Neural progenitor cell (in vitro differentiated cells): Measurements from ENCODE around the gene CREB5. TPM values are rescaled to one million over a fixed set of nuclear protein-coding genes. Genes with fewer than 3 reads are reported as not detected.
"Not testable (repeated sequence)": the region's sequence is repeated elsewhere in the genome, so short reads cannot be mapped to it uniquely, and the experiment has no call there.

Experiments
- DNase-seq: peaks from one replicate; pipeline ENCODE4 v3.0.0-alpha.2; 2016; ENCODE audit warnings: low spot score
- H2AFZ ChIP-seq: fragments of 200-600 bp; sonication (generic); replicated peaks from 2 replicates; pipeline ENCODE4 v1.6.1; 2016; ENCODE audit warnings: antibody characterized with exemption
- H3F3A ChIP-seq: fragments of 200-600 bp; sonication (generic); 2 replicates; pipeline ENCODE4 v1.6.1; 2016; ENCODE audit warnings: antibody characterized with exemption, low read depth
- H3K27ac ChIP-seq: fragments of 200-600 bp; sonication (generic); 2 replicates; pipeline ENCODE4 v1.5.1; 2016; ENCODE audit warnings: mild to moderate bottlenecking
- H3K27me3 ChIP-seq: fragments of 200-600 bp; sonication (generic); 2 replicates; pipeline ENCODE4 v1.6.1; 2016; ENCODE audit warnings: mild to moderate bottlenecking, moderate library complexity
- H3K36me3 ChIP-seq: fragments of 200-600 bp; sonication (generic); 2 replicates; pipeline ENCODE4 v1.5.1; 2016
- H3K4me1 ChIP-seq: fragments of 200-600 bp; sonication (generic); 2 replicates; pipeline ENCODE4 v1.6.1; 2016; ENCODE audit warnings: mixed run types
- H3K4me2 ChIP-seq: fragments of 200-600 bp; sonication (generic); 2 replicates; pipeline ENCODE4 v1.6.1; 2016
- H3K4me3 ChIP-seq: fragments of 200-600 bp; sonication (generic); 2 replicates; pipeline ENCODE4 v1.5.1; 2016
- H3K79me2 ChIP-seq: fragments of 200-600 bp; sonication (generic); 2 replicates; pipeline ENCODE4 v1.6.1; 2016; ENCODE audit warnings: low read depth
- H3K9ac ChIP-seq: fragments of 200-600 bp; sonication (generic); 2 replicates; pipeline ENCODE4 v1.6.1; 2016
- H3K9me3 ChIP-seq: fragments of 200-600 bp; sonication (generic); 2 replicates; pipeline ENCODE4 v1.5.1; 2016; ENCODE audit warnings: low read depth
- H4K20me1 ChIP-seq: fragments of 200-600 bp; sonication (generic); 2 replicates; pipeline ENCODE4 v1.6.1; 2016; ENCODE audit warnings: low read depth
- H3K27ac Mint-ChIP-seq: 3 replicates; pipeline ENCODE4 v1.8.0; 2021; ENCODE audit warnings: mixed read lengths
- H3K27me3 Mint-ChIP-seq: 2 replicates; pipeline ENCODE4 v1.8.0; 2022; ENCODE audit warnings: low read depth, mild to moderate bottlenecking, inconsistent platforms, moderate library complexity, mixed read lengths; ENCODE audit not compliant: insufficient read depth
- H3K36me3 Mint-ChIP-seq: 3 replicates; pipeline ENCODE4 v1.8.0; 2021; ENCODE audit warnings: mixed read lengths
- H3K4me1 Mint-ChIP-seq: 3 replicates; pipeline ENCODE4 v1.8.0; 2021; ENCODE audit warnings: mixed read lengths
- H3K4me3 Mint-ChIP-seq: 3 replicates; pipeline ENCODE4 v1.8.0; 2021; ENCODE audit warnings: mild to moderate bottlenecking, moderate library complexity, mixed read lengths
- H3K9me3 Mint-ChIP-seq: 3 replicates; pipeline ENCODE4 v1.8.0; 2020; ENCODE audit warnings: mixed read lengths
- EZH2 ChIP-seq: fragments of 200-600 bp; sonication (generic); IDR thresholded peaks from 2 replicates; pipeline ENCODE4 v1.6.1; 2017; ENCODE audit warnings: antibody characterized with exemption, mild to moderate bottlenecking, moderate library complexity
- EZH2phosphoT487 ChIP-seq: fragments of 200-600 bp; sonication (generic); IDR thresholded peaks from 2 replicates; pipeline ENCODE4 v1.6.1; 2017; ENCODE audit warnings: antibody characterized with exemption
- total RNA-seq: library from RNA; depleted of rRNA; stranded (reverse); fragments of >200 nt; gene quantifications from 2 replicates; pipeline ENCODE4 v1.2.3, GENCODE V29; 2015; ENCODE audit warnings: low replicate concordance
- TF ChIP-seq, protein P1 (sequence below): fragments of 200-600 bp; sonication (generic); IDR thresholded peaks from 2 replicates; pipeline ENCODE4 v1.5.1; 2017; ENCODE audit warnings: antibody characterized with exemption, mild to moderate bottlenecking

Gene CREB5
- total RNA-seq, 1 donor from 2014 or later = 1.2 TPM

DNA sequence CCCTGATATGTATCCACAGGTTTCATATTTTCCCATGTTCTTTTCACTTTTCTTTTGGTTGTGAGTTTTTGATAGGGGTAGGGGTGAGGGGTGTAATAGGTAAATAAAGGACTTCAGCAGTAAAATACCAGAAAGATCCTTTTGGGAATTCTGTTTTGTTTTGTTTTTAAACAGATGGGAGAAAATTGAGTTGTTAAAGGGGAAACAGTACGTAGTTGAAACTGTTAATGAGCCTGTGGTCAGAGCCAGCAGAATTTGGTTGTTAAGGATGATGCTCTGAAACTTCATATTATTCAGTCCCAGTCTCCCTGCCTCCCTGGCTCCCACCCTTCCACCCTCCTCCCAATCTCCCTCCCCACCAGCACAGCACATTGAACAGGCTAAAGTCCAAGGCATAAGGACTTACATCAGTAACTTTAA lies 195.9 kb downstream of the CREB5 start:
- no peak overlapping the region for H3K27ac ChIP-seq
- H3K4me1 ChIP-seq = no peaks in the 10 kb centered on the region
- H4K20me1 ChIP-seq = no peaks in the 10 kb centered on the region
- H3K36me3 ChIP-seq = no peaks in the 10 kb centered on the region
- no peaks in the 10 kb centered on the region for H3K9me3 Mint-ChIP-seq
- H3K27me3 Mint-ChIP-seq = peaks cover 2% of the 10 kb centered on the region
- no peaks in the 10 kb centered on the region for H3F3A ChIP-seq
- H3K27ac Mint-ChIP-seq = no peak overlapping the region
- no peak overlapping the region for H3K4me3 Mint-ChIP-seq
- H3K4me1 Mint-ChIP-seq = peaks cover 2% of the 10 kb centered on the region
- TF ChIP-seq, protein P1, sequence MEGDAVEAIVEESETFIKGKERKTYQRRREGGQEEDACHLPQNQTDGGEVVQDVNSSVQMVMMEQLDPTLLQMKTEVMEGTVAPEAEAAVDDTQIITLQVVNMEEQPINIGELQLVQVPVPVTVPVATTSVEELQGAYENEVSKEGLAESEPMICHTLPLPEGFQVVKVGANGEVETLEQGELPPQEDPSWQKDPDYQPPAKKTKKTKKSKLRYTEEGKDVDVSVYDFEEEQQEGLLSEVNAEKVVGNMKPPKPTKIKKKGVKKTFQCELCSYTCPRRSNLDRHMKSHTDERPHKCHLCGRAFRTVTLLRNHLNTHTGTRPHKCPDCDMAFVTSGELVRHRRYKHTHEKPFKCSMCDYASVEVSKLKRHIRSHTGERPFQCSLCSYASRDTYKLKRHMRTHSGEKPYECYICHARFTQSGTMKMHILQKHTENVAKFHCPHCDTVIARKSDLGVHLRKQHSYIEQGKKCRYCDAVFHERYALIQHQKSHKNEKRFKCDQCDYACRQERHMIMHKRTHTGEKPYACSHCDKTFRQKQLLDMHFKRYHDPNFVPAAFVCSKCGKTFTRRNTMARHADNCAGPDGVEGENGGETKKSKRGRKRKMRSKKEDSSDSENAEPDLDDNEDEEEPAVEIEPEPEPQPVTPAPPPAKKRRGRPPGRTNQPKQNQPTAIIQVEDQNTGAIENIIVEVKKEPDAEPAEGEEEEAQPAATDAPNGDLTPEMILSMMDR = no peak
- TF ChIP-seq EZH2 = no peak
- no peak for TF ChIP-seq EZH2phosphoT487
- no peaks in the 10 kb centered on the region for H3K9me3 ChIP-seq
- H3K79me2 ChIP-seq = no peaks in the 10 kb centered on the region
- H3K4me2 ChIP-seq = no peak overlapping the region
- H3K27me3 ChIP-seq = no peaks in the 10 kb centered on the region
- no peak overlapping the region for H3K9ac ChIP-seq
- H3K36me3 Mint-ChIP-seq = no peaks in the 10 kb centered on the region
- no peak overlapping the region for H2AFZ ChIP-seq
- H3K4me3 ChIP-seq = no peak overlapping the region
- DNase-seq = no peak

DNA sequence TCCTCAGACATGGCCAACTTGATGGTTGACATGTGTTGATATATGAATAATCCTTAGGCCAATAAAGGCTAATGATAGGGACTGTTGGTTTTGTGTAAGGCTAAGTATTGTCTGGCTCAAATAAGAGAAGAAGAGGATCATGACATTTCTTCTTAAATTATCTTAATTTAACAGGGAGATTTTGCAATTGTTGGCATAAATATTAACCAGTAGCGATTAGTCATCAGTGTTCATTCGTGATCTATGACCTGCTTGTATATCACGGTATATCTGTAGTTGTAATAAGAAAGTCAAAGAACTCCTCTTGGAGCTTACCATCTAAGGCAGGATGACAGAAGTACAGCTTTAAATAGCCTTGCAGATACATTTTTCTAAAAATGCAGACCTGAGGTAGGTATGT lies 196.4 kb downstream of the CREB5 start:
- H3K36me3 Mint-ChIP-seq = no peaks in the 10 kb centered on the region
- no peaks in the 10 kb centered on the region for H3K9me3 Mint-ChIP-seq
- H3K27ac Mint-ChIP-seq = no peak overlapping the region
- Histone ChIP-seq H3K4me1 (no peaks in the 10 kb centered on the region), H3K9me3 (no peaks in the 10 kb centered on the region), H3K4me2 (no peak overlapping the region), H3K27ac (no peak overlapping the region), H3K4me3 (no peak overlapping the region), H3K9ac (no peak overlapping the region), H3K79me2 (no peaks in the 10 kb centered on the region), H4K20me1 (no peaks in the 10 kb centered on the region), H3F3A (no peaks in the 10 kb centered on the region), H3K27me3 (no peaks in the 10 kb centered on the region), H2AFZ (no peak overlapping the region), H3K36me3 (no peaks in the 10 kb centered on the region)
- TF ChIP-seq EZH2phosphoT487 (no peak), EZH2 (no peak)
- TF ChIP-seq, protein P1 = no peak
- H3K27me3 Mint-ChIP-seq = peaks cover 2% of the 10 kb centered on the region
- no peak overlapping the region for H3K4me3 Mint-ChIP-seq
- H3K4me1 Mint-ChIP-seq = peaks cover 2% of the 10 kb centered on the region
- no peak for DNase-seq

DNA sequence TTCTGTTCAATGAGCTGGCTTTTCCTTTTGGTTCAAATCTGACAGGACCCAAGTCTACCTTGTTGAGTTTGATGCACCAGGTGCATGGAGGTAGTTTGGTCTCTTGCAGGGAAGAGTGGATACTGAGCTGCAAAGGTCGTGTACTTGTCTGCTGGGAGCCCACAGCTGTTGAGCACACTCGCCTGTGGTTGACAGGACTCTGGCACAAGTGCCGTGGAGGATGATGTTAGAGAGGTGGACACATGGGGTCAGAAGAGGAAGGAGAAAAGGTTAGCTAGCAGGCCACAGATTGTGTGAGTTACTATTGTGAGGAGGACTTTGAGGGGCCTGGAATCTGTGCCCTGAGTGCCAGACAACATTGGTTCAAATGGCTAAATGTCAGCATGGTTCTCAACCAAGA lies 197.3 kb downstream of the CREB5 start:
- no peak overlapping the region for H2AFZ ChIP-seq
- Mint-ChIP-seq H3K4me3 (no peak overlapping the region), H3K27ac (no peak overlapping the region), H3K9me3 (no peaks in the 10 kb centered on the region), H3K27me3 (peaks cover 2% of the 10 kb centered on the region), H3K36me3 (no peaks in the 10 kb centered on the region), H3K4me1 (peaks cover 2% of the 10 kb centered on the region)
- no peaks in the 10 kb centered on the region for H3K27me3 ChIP-seq
- H3K36me3 ChIP-seq = no peaks in the 10 kb centered on the region
- no peak overlapping the region for H3K27ac ChIP-seq
- no peak overlapping the region for H3K9ac ChIP-seq
- H3K4me1 ChIP-seq = no peaks in the 10 kb centered on the region
- no peak for DNase-seq
- H3K79me2 ChIP-seq = no peaks in the 10 kb centered on the region
- no peak overlapping the region for H3K4me3 ChIP-seq
- H4K20me1 ChIP-seq = no peaks in the 10 kb centered on the region
- H3K9me3 ChIP-seq = no peaks in the 10 kb centered on the region
- TF ChIP-seq EZH2 (no peak), EZH2phosphoT487 (no peak)
- TF ChIP-seq, protein P1 = no peak
- no peaks in the 10 kb centered on the region for H3F3A ChIP-seq
- no peak overlapping the region for H3K4me2 ChIP-seq

DNA sequence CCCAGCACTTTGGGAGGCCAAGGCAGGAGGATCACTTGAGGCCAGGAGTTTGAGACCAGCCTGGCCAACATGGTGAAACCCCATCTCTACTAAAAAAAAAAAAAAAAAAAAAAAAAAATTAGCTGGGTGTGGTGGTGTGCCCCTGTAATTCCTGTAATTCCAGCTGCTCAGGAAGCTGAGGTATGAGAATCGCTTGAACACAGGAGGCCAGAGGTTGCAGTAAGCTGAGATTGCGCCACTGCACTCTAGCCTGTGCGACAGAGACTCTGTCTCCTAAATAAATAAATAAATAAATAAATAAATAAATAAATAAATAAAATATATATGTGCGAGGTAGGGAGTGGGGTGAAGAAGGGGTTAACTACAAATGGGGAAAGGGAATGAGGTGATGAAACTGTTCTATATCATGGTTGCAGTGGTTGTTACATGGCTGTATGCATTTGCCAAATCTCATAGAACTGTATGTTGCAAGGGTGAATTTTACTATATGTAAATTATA lies 199.1 kb downstream of the CREB5 start:
- H3K4me2 ChIP-seq, H3K4me1 Mint-ChIP-seq, H4K20me1 ChIP-seq, H3K9me3 Mint-ChIP-seq, H3K79me2 ChIP-seq, H3K36me3 Mint-ChIP-seq, H3K9me3 ChIP-seq, H3K4me3 Mint-ChIP-seq, H3K36me3 ChIP-seq, H3K27ac Mint-ChIP-seq, H3K27me3 Mint-ChIP-seq, H3K27me3 ChIP-seq, H3K4me3 ChIP-seq, H3K9ac ChIP-seq, H3F3A ChIP-seq, H3K27ac ChIP-seq, DNase-seq, H2AFZ ChIP-seq, H3K4me1 ChIP-seq: not testable (repeated sequence)
